ENCODE results near the gene ANKRD55. TPM values are rescaled to one million over a fixed set of nuclear protein-coding genes. Genes with fewer than 3 reads are reported as not detected.

The ANKRD55 gene
- total RNA-seq, 4 donors from 2014 or later = 0.23 TPM; not detected in 3

DNA sequence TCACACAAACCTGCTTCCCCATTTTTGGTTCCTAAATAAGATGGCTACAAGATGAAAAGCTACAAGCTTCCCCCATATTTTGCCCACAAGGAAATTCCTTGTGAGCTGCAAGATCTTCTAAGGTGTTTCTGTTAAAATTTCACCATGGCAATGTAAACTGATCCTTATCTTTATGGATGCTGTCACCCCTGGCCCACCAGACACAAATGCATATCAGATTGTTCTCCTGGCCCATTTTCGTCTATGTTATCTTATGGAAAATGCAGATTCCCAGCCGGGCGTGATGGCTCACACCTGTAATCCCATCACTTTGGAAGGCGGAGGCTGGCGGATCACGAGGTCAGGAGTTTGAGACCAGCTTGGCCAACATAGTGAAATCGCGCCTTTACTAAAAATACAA is 173.3 kb downstream of the ANKRD55 start:
- TF ChIP-seq EP300 (IDR thresholded peaks at IDR 0.05) = no peak
- TF ChIP-seq, protein P1, sequence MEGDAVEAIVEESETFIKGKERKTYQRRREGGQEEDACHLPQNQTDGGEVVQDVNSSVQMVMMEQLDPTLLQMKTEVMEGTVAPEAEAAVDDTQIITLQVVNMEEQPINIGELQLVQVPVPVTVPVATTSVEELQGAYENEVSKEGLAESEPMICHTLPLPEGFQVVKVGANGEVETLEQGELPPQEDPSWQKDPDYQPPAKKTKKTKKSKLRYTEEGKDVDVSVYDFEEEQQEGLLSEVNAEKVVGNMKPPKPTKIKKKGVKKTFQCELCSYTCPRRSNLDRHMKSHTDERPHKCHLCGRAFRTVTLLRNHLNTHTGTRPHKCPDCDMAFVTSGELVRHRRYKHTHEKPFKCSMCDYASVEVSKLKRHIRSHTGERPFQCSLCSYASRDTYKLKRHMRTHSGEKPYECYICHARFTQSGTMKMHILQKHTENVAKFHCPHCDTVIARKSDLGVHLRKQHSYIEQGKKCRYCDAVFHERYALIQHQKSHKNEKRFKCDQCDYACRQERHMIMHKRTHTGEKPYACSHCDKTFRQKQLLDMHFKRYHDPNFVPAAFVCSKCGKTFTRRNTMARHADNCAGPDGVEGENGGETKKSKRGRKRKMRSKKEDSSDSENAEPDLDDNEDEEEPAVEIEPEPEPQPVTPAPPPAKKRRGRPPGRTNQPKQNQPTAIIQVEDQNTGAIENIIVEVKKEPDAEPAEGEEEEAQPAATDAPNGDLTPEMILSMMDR (IDR thresholded peaks at IDR 0.05) = no peak
- no peak for TF ChIP-seq POLR2A (IDR thresholded peaks at IDR 0.05)
- TF ChIP-seq POLR2AphosphoS5 (IDR thresholded peaks at IDR 0.05) = no peak
- no peak for DNase-seq (ENCODE audit: low spot score in 2 of 2)
- no peaks in the 10 kb centered on the region for H3K36me3 ChIP-seq
- H3K9me3 ChIP-seq = no peaks in the 10 kb centered on the region
- H3K27me3 ChIP-seq = no peaks in the 10 kb centered on the region
- H3K27ac ChIP-seq = no peak overlapping the region
- WGBS = 79% methylated on average over 8 of the region's 8 CpGs
- peaks cover 14% of the 10 kb centered on the region for H3K4me1 ChIP-seq
- H3K4me3 ChIP-seq = no peak overlapping the region

DNA sequence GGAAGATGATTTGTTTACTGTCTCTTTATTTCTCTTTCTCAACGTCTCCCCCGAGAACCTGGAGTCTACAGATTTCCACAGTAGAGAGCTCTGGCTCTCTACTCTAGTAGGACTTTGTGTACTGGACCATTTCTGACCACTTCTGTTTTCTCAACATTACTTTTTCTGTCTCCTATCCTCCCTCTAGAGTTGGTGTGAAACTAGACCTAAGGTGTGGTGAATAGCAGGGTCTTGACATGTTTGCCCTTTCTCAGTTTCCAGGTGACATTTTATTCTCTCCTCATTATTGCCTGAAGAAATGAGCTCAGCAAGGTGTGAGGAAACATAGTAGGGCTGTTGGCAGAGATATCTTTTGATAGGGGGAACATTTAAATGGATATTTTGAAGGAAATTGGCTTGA is 176.3 kb downstream of the ANKRD55 start:
- Histone ChIP-seq H3K27ac (no peak overlapping the region), H3K4me3 (no peak overlapping the region), H3K36me3 (no peaks in the 10 kb centered on the region), H3K27me3 (no peaks in the 10 kb centered on the region), H3K4me1 (peaks cover 14% of the 10 kb centered on the region), H3K9me3 (no peaks in the 10 kb centered on the region)
- 87% methylated on average over 2 of the region's 2 CpGs for WGBS
- no peak for DNase-seq (ENCODE audit: low spot score in 2 of 2)
- no peak for TF ChIP-seq POLR2A (IDR thresholded peaks at IDR 0.05)

DNA sequence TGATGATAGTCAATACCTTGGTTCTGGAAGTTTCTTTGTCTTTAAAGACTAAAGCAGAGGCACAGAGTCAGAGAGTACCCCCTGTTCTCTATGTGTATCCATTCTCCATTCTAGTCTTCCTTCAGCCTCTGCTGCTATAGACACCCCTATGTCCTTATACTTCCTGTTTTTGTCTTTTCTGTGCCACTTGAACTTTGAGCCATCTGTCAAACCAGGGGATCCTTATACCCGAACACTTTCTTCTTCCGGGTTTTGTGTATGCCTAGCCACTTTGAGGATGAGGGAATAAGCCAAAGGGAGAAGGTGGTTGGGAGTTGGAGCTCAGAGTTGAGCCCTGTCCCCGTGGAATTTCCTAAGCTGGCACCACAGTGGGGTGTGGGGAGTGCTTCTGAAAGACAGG is 177.3 kb downstream of the ANKRD55 start:
- Histone ChIP-seq H3K4me3 (no peak overlapping the region), H3K9me3 (no peaks in the 10 kb centered on the region), H3K36me3 (no peaks in the 10 kb centered on the region), H3K4me1 (peaks cover 18% of the 10 kb centered on the region), H3K27me3 (no peaks in the 10 kb centered on the region), H3K27ac (no peak overlapping the region)
- WGBS = 73% methylated on average over 3 of the region's 3 CpGs
- no peak for TF ChIP-seq POLR2AphosphoS5 (IDR thresholded peaks at IDR 0.05)
- DNase-seq (ENCODE audit: low spot score in 2 of 2) = no peak

DNA sequence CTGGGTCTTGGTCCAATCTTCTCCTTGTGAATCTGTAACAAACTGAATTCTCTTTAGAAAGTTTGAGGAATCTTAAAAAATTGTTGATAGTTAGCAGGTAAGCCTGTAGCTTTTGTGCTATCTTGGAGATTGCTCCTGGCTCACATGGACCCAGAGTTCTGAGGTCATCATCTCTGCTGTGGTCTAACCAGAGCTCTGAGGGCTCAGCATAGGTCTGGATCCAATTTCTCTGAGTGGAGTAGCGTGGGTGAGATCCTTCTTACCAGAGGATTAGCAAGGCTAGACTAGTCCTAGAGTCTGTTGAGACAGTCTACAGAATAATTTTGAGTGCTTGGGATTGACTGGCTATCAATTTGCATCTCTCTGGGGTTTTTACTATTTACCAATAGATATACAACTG is 177.8 kb downstream of the ANKRD55 start:
- TF ChIP-seq EP300 (IDR thresholded peaks at IDR 0.05) (no peak), POLR2AphosphoS5 (IDR thresholded peaks at IDR 0.05) (no peak), POLR2A (IDR thresholded peaks at IDR 0.05) (no peak)
- TF ChIP-seq, protein P1 (IDR thresholded peaks at IDR 0.05) = no peak
- Histone ChIP-seq H3K27me3 (no peaks in the 10 kb centered on the region), H3K36me3 (no peaks in the 10 kb centered on the region), H3K4me3 (no peak overlapping the region), H3K9me3 (no peaks in the 10 kb centered on the region), H3K27ac (no peak overlapping the region), H3K4me1 (peaks cover 23% of the 10 kb centered on the region)
- no peak for DNase-seq (ENCODE audit: low spot score in 2 of 2)
- WGBS = 82% methylated on average over 1 of the region's 1 CpG

DNA sequence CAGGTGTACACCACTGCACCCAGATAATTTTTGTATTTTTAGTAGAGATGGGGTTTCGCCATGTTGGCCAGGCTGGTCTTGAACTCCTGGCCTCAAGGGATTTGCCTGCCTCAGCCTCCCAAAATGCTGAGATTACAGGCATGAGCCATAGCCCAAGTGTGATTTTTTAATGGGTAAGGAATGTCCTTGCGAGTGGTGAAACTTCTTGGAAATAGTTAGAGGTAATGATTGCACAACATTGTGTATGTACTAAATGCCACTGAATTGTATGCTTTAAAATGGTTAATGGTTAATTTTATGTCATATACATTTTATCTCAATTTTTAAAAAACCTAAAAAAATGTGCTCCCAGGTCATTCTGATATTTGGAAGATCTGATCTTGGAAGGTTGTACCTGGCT is 178.5 kb downstream of the ANKRD55 start:
- H3K27me3 ChIP-seq = no peaks in the 10 kb centered on the region
- H3K4me1 ChIP-seq = peaks cover 27% of the 10 kb centered on the region
- no peaks in the 10 kb centered on the region for H3K9me3 ChIP-seq
- no peak overlapping the region for H3K27ac ChIP-seq
- H3K36me3 ChIP-seq = no peaks in the 10 kb centered on the region
- DNase-seq (ENCODE audit: low spot score in 2 of 2) = no peak
- no peak for TF ChIP-seq POLR2A (IDR thresholded peaks at IDR 0.05)
- TF ChIP-seq POLR2AphosphoS5 (IDR thresholded peaks at IDR 0.05) = no peak
- no peak overlapping the region for H3K4me3 ChIP-seq
- WGBS = 90% methylated on average over 2 of the region's 2 CpGs

DNA sequence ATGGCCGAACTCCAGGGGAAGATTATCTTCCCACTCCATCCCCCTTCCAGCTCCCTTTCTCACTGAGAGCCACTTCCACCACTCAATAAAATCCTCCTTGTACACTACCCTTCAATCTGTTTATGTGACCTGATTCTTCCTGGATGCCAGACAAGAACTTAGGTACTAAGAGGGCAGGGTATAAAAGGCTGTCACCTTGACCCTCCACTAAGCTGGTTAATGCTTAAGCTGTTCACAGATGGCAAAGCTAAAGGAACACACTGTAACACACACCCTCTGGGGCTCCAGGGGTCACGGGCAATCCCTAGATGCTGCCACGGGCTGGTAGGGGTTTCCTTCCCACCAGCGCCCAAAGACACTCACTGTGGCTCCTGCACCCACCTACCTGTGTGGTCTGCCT is 179.8 kb downstream of the ANKRD55 start:
- TF ChIP-seq POLR2A (IDR thresholded peaks at IDR 0.05) (no peak), EP300 (IDR thresholded peaks at IDR 0.05) (no peak), POLR2AphosphoS5 (IDR thresholded peaks at IDR 0.05) (no peak)
- TF ChIP-seq, protein P1 (IDR thresholded peaks at IDR 0.05) = no peak
- H3K4me1 ChIP-seq = peaks cover 20% of the 10 kb centered on the region
- WGBS = 95% methylated on average over 4 of the region's 4 CpGs

DNA sequence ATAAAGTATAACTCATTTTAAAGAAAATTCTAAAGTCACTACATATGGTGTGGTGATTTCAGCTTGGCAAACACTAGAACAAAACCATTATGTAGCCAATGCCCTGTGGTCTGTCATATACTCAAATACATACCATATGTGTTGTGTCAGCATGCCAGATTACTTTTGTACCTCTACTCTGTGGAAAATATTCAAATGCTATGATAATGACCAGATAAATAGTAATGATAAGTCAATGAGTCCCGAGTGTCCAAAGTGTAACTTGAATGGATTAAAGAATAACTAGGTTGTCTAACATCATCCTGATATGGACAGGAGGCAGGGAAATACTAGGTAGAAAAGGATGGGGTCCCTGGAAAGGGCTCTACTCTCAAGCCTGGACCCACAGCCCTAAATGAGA is 180.4 kb downstream of the ANKRD55 start:
- H3K27ac ChIP-seq = no peak overlapping the region
- peaks cover 14% of the 10 kb centered on the region for H3K4me1 ChIP-seq
- no peaks in the 10 kb centered on the region for H3K27me3 ChIP-seq
- H3K9me3 ChIP-seq = no peaks in the 10 kb centered on the region
- 96% methylated on average over 1 of the region's 1 CpG for WGBS
- DNase-seq (ENCODE audit: low spot score in 2 of 2) = no peak
- TF ChIP-seq, protein P1 (IDR thresholded peaks at IDR 0.05) = no peak
- TF ChIP-seq POLR2A (IDR thresholded peaks at IDR 0.05) (no peak), EP300 (IDR thresholded peaks at IDR 0.05) (no peak), POLR2AphosphoS5 (IDR thresholded peaks at IDR 0.05) (no peak)
- H3K36me3 ChIP-seq = no peaks in the 10 kb centered on the region
- no peak overlapping the region for H3K4me3 ChIP-seq

More for the DNA sequence above, 179.8 kb downstream of the ANKRD55 start:
- H3K4me3 ChIP-seq = no peak overlapping the region
- no peaks in the 10 kb centered on the region for H3K27me3 ChIP-seq
- no peak overlapping the region for H3K27ac ChIP-seq
- DNase-seq (ENCODE audit: low spot score in 2 of 2) = no peak
- no peaks in the 10 kb centered on the region for H3K9me3 ChIP-seq
- H3K36me3 ChIP-seq = no peaks in the 10 kb centered on the region

All from suprapubic skin (tissue), 4 donors.